GM18505 (cell line): ENCODE data around the gene ATP13A1.

Experiments
- ATAC-seq: cut with Tn5 transposase; IDR thresholded peaks from one replicate; pipeline ENCODE4 v1.9.1; 2021; ENCODE audit not compliant: unreplicated experiment
- POLR2A ChIP-seq: IDR thresholded peaks from 4 replicates; pipeline ENCODE4 v1.6.1; 2011; ENCODE audit warnings: borderline replicate concordance; ENCODE audit not compliant: insufficient read depth, insufficient read length; ENCODE audit errors: extremely low read depth

Gene ATP13A1

GRCh38 chr19:19656451-19657396 lies 6.8 kb downstream of the ATP13A1 start:
- no peak for TF ChIP-seq POLR2A
- no peak for ATAC-seq

- no peak for TF ChIP-seq POLR2A
These were observed 7.7 kb downstream of the ATP13A1 start for GRCh38 chr19:19655641-19656343.

GRCh38 chr19:19655051-19655594 lies 8.4 kb downstream of the ATP13A1 start:
- TF ChIP-seq POLR2A, result no peak
- no peak for ATAC-seq

More at GRCh38 chr19:19655641-19656343, 7.7 kb downstream of the ATP13A1 start:
- ATAC-seq, result no peak

GRCh38 chr19:19654441-19654840 lies 9.0 kb downstream of the ATP13A1 start:
- no peak for ATAC-seq

GRCh38 chr19:19653597-19654147 lies 9.8 kb downstream of the ATP13A1 start:
- ATAC-seq, result no peak
- no peak for TF ChIP-seq POLR2A

More at GRCh38 chr19:19654441-19654840, 9.0 kb downstream of the ATP13A1 start:
- TF ChIP-seq POLR2A, result no peak

- ATAC-seq, result no peak
- no peak for TF ChIP-seq POLR2A
These were observed 10.8 kb downstream of the ATP13A1 start for GRCh38 chr19:19652482-19653295.

GRCh38 chr19:19651076-19651475 lies 12.4 kb downstream of the ATP13A1 start:
- ATAC-seq, result no peak
- peak; percentile 26 for TF ChIP-seq POLR2A

- no peak for ATAC-seq
- TF ChIP-seq POLR2A, result no peak
These were observed 13.1 kb downstream of the ATP13A1 start for GRCh38 chr19:19650331-19650730.

- ATAC-seq, result no peak
- no peak for TF ChIP-seq POLR2A
These were observed 13.9 kb downstream of the ATP13A1 start for GRCh38 chr19:19649580-19649995.

GRCh38 chr19:19649155-19649554 lies 14.3 kb downstream of the ATP13A1 start:
- ATAC-seq, result no peak

GRCh38 chr19:19647037-19647835 lies 16.2 kb downstream of the ATP13A1 start:
- ATAC-seq, result no peak

More at GRCh38 chr19:19649155-19649554, 14.3 kb downstream of the ATP13A1 start:
- TF ChIP-seq POLR2A, result no peak

GRCh38 chr19:19645233-19645870 lies 18.1 kb downstream of the ATP13A1 start:
- no peak for ATAC-seq
- TF ChIP-seq POLR2A, result no peak

More at GRCh38 chr19:19647037-19647835, 16.2 kb downstream of the ATP13A1 start:
- TF ChIP-seq POLR2A, result no peak

GRCh38 chr19:19644054-19644388 lies 19.5 kb downstream of the ATP13A1 start:
- no peak for ATAC-seq

More at GRCh38 chr19:19644054-19644388, 19.5 kb downstream of the ATP13A1 start:
- TF ChIP-seq POLR2A, result no peak
